GM12891 (cell line): ENCODE results near the gene LONP2.

ENCODE experiments used
- PAX5 ChIP-seq: IDR thresholded peaks from 2 replicates; pipeline ENCODE4 v1.6.1; 2011; ENCODE audit warnings: low read length, moderate library complexity, mild to moderate bottlenecking; ENCODE audit not compliant: insufficient read depth, severe bottlenecking
- POLR2A ChIP-seq: IDR thresholded peaks from 2 replicates; pipeline ENCODE4 v1.6.1; 2011; ENCODE audit warnings: low read depth, low read length, control low read depth
- POLR2AphosphoS5 ChIP-seq: IDR thresholded peaks from 2 replicates; pipeline ENCODE4 v1.6.1; 2011; ENCODE audit warnings: low read depth, low read length, control low read depth
- SPI1 ChIP-seq: IDR thresholded peaks from 2 replicates; pipeline ENCODE4 v1.6.1; 2011; ENCODE audit warnings: low read depth, low read length, control low read depth
- TAF1 ChIP-seq: IDR thresholded peaks from 2 replicates; pipeline ENCODE4 v1.6.1; 2011; ENCODE audit warnings: low read depth, low read length, control low read depth

DNA sequence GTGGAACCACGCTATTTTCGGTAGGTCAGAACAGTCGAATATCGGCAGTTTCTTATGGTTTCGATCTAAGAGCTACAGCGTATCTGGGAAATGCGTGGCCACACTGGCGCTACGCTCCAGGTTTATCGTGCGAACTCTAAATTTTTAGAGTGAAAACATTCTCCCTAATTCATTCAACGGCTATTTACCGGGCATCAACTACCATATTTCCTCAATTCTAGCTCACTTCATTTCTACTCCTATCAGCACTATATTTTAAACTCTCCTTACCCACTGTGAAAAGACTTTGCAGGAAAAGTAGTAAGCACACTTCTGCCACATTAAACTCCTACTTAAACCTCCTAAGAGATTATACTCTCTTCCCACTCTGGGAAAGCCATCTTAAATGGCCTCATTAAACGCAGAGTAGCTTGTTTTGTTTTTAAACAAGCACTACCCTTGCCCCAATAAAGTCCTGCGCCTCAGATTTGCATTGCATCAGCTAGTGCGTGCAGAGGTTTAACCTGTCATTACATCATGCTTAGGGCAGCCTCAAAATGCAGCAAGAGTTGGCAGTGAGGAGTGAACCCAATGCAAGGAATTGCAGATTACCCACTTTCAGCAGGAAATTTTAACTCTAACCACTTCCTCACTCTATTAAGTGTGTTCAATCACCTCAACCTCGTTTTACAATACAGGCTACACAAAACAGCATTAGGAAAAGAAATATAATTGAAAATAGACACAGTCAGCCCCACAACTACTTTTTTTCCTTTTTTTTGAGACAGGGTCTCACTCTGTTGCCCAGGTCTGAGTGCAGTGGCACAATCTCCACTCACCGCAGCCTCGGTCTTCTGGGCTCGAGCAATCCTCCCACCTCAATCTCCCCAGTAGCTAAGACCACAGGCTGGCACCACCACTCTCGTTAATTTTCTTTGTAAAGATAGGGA lies 122.3 kb downstream of the LONP2 start:
- TF ChIP-seq POLR2AphosphoS5: no peak
- TF ChIP-seq POLR2A: 0 out of 2 replicates have a peak, but pooled peaks have one; percentile 19
- no peak for TF ChIP-seq PAX5
- peak; percentile 34; the same call in 1 of the 2 replicates for TF ChIP-seq TAF1
- peak; percentile 57 for TF ChIP-seq SPI1
